CD1c-positive myeloid dendritic cell (primary cell): ENCODE measurements around the gene TTLL11.
"Not testable (repeated sequence)": the region's sequence is repeated elsewhere in the genome, so short reads cannot be mapped to it uniquely, and the experiment has no call there.

Experiments used
- DNase-seq: peaks from one replicate; pipeline ENCODE4 v3.0.0-alpha.2; 2016; ENCODE audit errors: extremely low spot score

The TTLL11 gene

GRCh38 chr9:121815546-121816448 is 277.3 kb downstream of the TTLL11 start:
- no peak for DNase-seq

GRCh38 chr9:121815084-121815483 is 278.0 kb downstream of the TTLL11 start:
- no peak for DNase-seq

- no peak for DNase-seq
Measured at GRCh38 chr9:121814594-121814993, 278.5 kb downstream of the TTLL11 start.

- no peak for DNase-seq
Measured at GRCh38 chr9:121813519-121814210, 279.4 kb downstream of the TTLL11 start.

- no peak for DNase-seq
Measured at GRCh38 chr9:121812159-121812735, 280.9 kb downstream of the TTLL11 start.

GRCh38 chr9:121811751-121812150 is 281.4 kb downstream of the TTLL11 start:
- DNase-seq: no peak

- DNase-seq: no peak
Measured at GRCh38 chr9:121811140-121811539, 282.0 kb downstream of the TTLL11 start.

GRCh38 chr9:121810489-121810888 is 282.6 kb downstream of the TTLL11 start:
- no peak for DNase-seq

- DNase-seq: no peak
Measured at GRCh38 chr9:121809356-121810050, 283.6 kb downstream of the TTLL11 start.

GRCh38 chr9:121808781-121809180 is 284.3 kb downstream of the TTLL11 start:
- no peak for DNase-seq

GRCh38 chr9:121807823-121808278 is 285.3 kb downstream of the TTLL11 start:
- no peak for DNase-seq

GRCh38 chr9:121807069-121807822 is 285.9 kb downstream of the TTLL11 start:
- no peak for DNase-seq

GRCh38 chr9:121802753-121803152 is 290.4 kb downstream of the TTLL11 start:
- DNase-seq: no peak

- DNase-seq: no peak
Measured at GRCh38 chr9:121801579-121801978, 291.5 kb downstream of the TTLL11 start.

- DNase-seq: no peak
Measured at GRCh38 chr9:121800376-121800775, 292.7 kb downstream of the TTLL11 start.

- no peak for DNase-seq
Measured at GRCh38 chr9:121798941-121799340, 294.2 kb downstream of the TTLL11 start.

GRCh38 chr9:121797081-121797480 is 296.0 kb downstream of the TTLL11 start:
- DNase-seq: no peak

GRCh38 chr9:121794334-121794733 is 298.8 kb downstream of the TTLL11 start:
- DNase-seq: not testable (repeated sequence)

GRCh38 chr9:121792476-121792875 is 300.6 kb downstream of the TTLL11 start:
- not testable (repeated sequence) for DNase-seq

GRCh38 chr9:121790841-121791240 is 302.3 kb downstream of the TTLL11 start:
- no peak for DNase-seq

- DNase-seq: no peak
Measured at GRCh38 chr9:121788686-121789366, 304.3 kb downstream of the TTLL11 start.
